Neural cell (in vitro differentiated cells): ENCODE data around the gene MAST4. TPM values are rescaled to one million over a fixed set of nuclear protein-coding genes. Genes with fewer than 3 reads are reported as not detected.

Source experiments
- H2AFZ ChIP-seq: fragments of 200-600, 300-800 bp; sonication (generic), shearing (Covaris generic); 2 replicates; pipeline ENCODE4 v1.6.0; 2014; ENCODE audit warnings: low read depth, mild to moderate bottlenecking, antibody characterized with exemption, low read length, moderate library complexity
- H3F3A ChIP-seq: fragments of 200-600 bp; shearing (Covaris generic); 2 replicates; pipeline ENCODE4 v1.6.1; 2016; ENCODE audit warnings: mild to moderate bottlenecking, moderate library complexity, mixed read lengths, antibody characterized with exemption, low read length; ENCODE audit not compliant: insufficient read depth, poor library complexity, severe bottlenecking
- H3K27ac ChIP-seq: fragments of 200-600, 300-800 bp; sonication (generic), shearing (Covaris generic); 2 replicates; pipeline ENCODE4 v1.5.1; 2014; ENCODE audit warnings: mild to moderate bottlenecking, low read length, moderate library complexity
- H3K27me3 ChIP-seq: fragments of 300-800, 200-600 bp; sonication (generic), shearing (Covaris generic); 2 replicates; pipeline ENCODE4 v1.6.0; 2014; ENCODE audit warnings: mild to moderate bottlenecking, low read depth, low read length, moderate library complexity; ENCODE audit not compliant: insufficient read depth
- H3K36me3 ChIP-seq: fragments of 300-800, 200-600 bp; sonication (generic), shearing (Covaris generic); 2 replicates; pipeline ENCODE4 v1.5.1; 2014; ENCODE audit warnings: mild to moderate bottlenecking, antibody characterized with exemption, low read length, moderate library complexity; ENCODE audit not compliant: insufficient read depth
- H3K4me2 ChIP-seq: fragments of 300-800, 200-600 bp; sonication (generic), shearing (Covaris generic); 2 replicates; pipeline ENCODE4 v1.6.0; 2014; ENCODE audit warnings: mild to moderate bottlenecking, low read length
- H3K4me3 ChIP-seq: fragments of 300-800, 200-600 bp; sonication (generic), shearing (Covaris generic); 2 replicates; pipeline ENCODE4 v1.5.1; 2014; ENCODE audit warnings: mild to moderate bottlenecking, low read length, moderate library complexity
- H3K79me2 ChIP-seq: fragments of 200-600 bp; shearing (Covaris generic); replicated peaks from 2 replicates; pipeline ENCODE4 v1.6.0; 2014; ENCODE audit warnings: mild to moderate bottlenecking, low read length, moderate library complexity; ENCODE audit not compliant: insufficient read depth
- H3K9ac ChIP-seq: fragments of 300-800, 200-600 bp; sonication (generic), shearing (Covaris generic); 2 replicates; pipeline ENCODE4 v1.6.1; 2016; ENCODE audit warnings: mild to moderate bottlenecking, low read length, mixed read lengths
- H3K9me2 ChIP-seq: fragments of 200-600 bp; shearing (Covaris generic); 2 replicates; pipeline ENCODE4 v1.6.1; 2016; ENCODE audit warnings: mild to moderate bottlenecking, low read length, mixed read lengths; ENCODE audit not compliant: insufficient read depth
- H3K9me3 ChIP-seq: fragments of 200-600, 300-800 bp; sonication (generic), shearing (Covaris generic); 2 replicates; pipeline ENCODE4 v1.6.1; 2016; ENCODE audit warnings: mild to moderate bottlenecking, mixed run types, low read length, moderate library complexity, mixed read lengths
- H4K20me1 ChIP-seq: fragments of 200-600 bp; shearing (Covaris generic); 2 replicates; pipeline ENCODE4 v1.6.1; 2016; ENCODE audit warnings: mild to moderate bottlenecking, mixed run types; ENCODE audit not compliant: insufficient read depth
- CTCF ChIP-seq: fragments of 450-650 bp; IDR thresholded peaks from 2 replicates; pipeline ENCODE4 v1.5.1; 2014; ENCODE audit warnings: antibody characterized with exemption, mild to moderate bottlenecking, moderate library complexity; ENCODE audit not compliant: poor library complexity, severe bottlenecking
- EP300 ChIP-seq: fragments of 450-650 bp; conservative IDR thresholded peaks from 2 replicates; pipeline ENCODE4 v1.6.1; 2014; ENCODE audit warnings: antibody characterized with exemption, mild to moderate bottlenecking, moderate library complexity; ENCODE audit not compliant: poor library complexity, severe bottlenecking
- EZH2 ChIP-seq: fragments of 200-600, 300-800 bp; shearing (Covaris generic), sonication (generic); IDR thresholded peaks from 2 replicates; pipeline ENCODE4 v1.6.1; 2014; ENCODE audit warnings: antibody characterized with exemption, low read length, borderline replicate concordance, mild to moderate bottlenecking; ENCODE audit not compliant: insufficient read depth, poor library complexity, severe bottlenecking
- MXI1 ChIP-seq: fragments of 450-650 bp; conservative IDR thresholded peaks from 2 replicates; pipeline ENCODE4 v1.6.1; 2014; ENCODE audit warnings: antibody characterized with exemption, mild to moderate bottlenecking; ENCODE audit not compliant: poor library complexity, severe bottlenecking
- POLR2AphosphoS5 ChIP-seq: IDR thresholded peaks from 2 replicates; pipeline ENCODE4 v1.6.1; 2012
- RAD21 ChIP-seq: fragments of 450-650 bp; conservative IDR thresholded peaks from 2 replicates; pipeline ENCODE4 v1.6.1; 2014; ENCODE audit warnings: antibody characterized with exemption, mild to moderate bottlenecking, moderate library complexity
- REST ChIP-seq: IDR thresholded peaks from 2 replicates; pipeline ENCODE4 v1.6.1; 2012; ENCODE audit warnings: borderline replicate concordance
- SMC3 ChIP-seq: fragments of 450-650 bp; conservative IDR thresholded peaks from 2 replicates; pipeline ENCODE4 v1.6.1; 2014; ENCODE audit warnings: antibody characterized with exemption, mild to moderate bottlenecking, moderate library complexity; ENCODE audit not compliant: poor library complexity
- TAF1 ChIP-seq: IDR thresholded peaks from 2 replicates; pipeline ENCODE4 v1.6.1; 2012; ENCODE audit warnings: low read depth
- polyA plus RNA-seq: library from polyadenylated mRNA; depleted of rRNA; stranded (reverse); fragments of >200 nt; gene quantifications from 2 replicates; pipeline ENCODE4 v1.2.3, GENCODE V29; 2014

MAST4 gene
- polyA plus RNA-seq, 1 donor from 2014 or later, result 2.3 TPM

GRCh38 chr5:66717455-66718373, 121.5 kb downstream of the MAST4 start:
- Histone ChIP-seq H3K4me2 (no peak overlapping the region), H3K27me3 (no peaks in the 10 kb centered on the region), H3K36me3 (no peaks in the 10 kb centered on the region), H2AFZ (no peak overlapping the region), H3K4me3 (no peak overlapping the region), H3K27ac (no peak overlapping the region), H4K20me1 (no peaks in the 10 kb centered on the region), H3K9me2 (no peaks in the 10 kb centered on the region), H3K9me3 (no peaks in the 10 kb centered on the region), H3K9ac (no peak overlapping the region), H3F3A (no peaks in the 10 kb centered on the region), H3K79me2 (no peaks in the 10 kb centered on the region)
- TF ChIP-seq MXI1 (no peak), SMC3 (no peak), POLR2AphosphoS5 (no peak), RAD21 (no peak), TAF1 (no peak), REST (no peak), CTCF (no peak), EZH2 (no peak), EP300 (no peak)

GRCh38 chr5:66718374-66719002, 122.3 kb downstream of the MAST4 start:
- no peaks in the 10 kb centered on the region for H3K9me2 ChIP-seq
- no peak overlapping the region for H3K27ac ChIP-seq
- H3K36me3 ChIP-seq, result no peaks in the 10 kb centered on the region

More at GRCh38 chr5:66718374-66719002, 122.3 kb downstream of the MAST4 start:
- Histone ChIP-seq H3K27me3 (no peaks in the 10 kb centered on the region), H2AFZ (no peak overlapping the region), H3K4me2 (no peak overlapping the region), H4K20me1 (no peaks in the 10 kb centered on the region), H3K4me3 (no peak overlapping the region), H3K79me2 (no peaks in the 10 kb centered on the region), H3K9ac (no peak overlapping the region), H3K9me3 (no peaks in the 10 kb centered on the region), H3F3A (no peaks in the 10 kb centered on the region)
- TF ChIP-seq POLR2AphosphoS5, result no peak
- TF ChIP-seq SMC3, result no peak
- no peak for TF ChIP-seq TAF1
- no peak for TF ChIP-seq EP300
- no peak for TF ChIP-seq RAD21
- TF ChIP-seq CTCF, result no peak
- no peak for TF ChIP-seq REST
